Fibroblast of mammary gland (primary cell): ENCODE measurements around the gene RNF31.
"Not testable (repeated sequence)": the region's sequence is repeated elsewhere in the genome, so short reads cannot be mapped to it uniquely, and the experiment has no call there.

ENCODE experiments used
- DNase-seq: peaks from one replicate; pipeline ENCODE4 v3.0.0-alpha.2; 2010; ENCODE audit warnings: low read depth
- H3K4me3 ChIP-seq: 2 replicates; pipeline ENCODE4 v1.5.1; 2011; ENCODE audit warnings: low read depth, mild to moderate bottlenecking, low read length, moderate library complexity; ENCODE audit not compliant: control insufficient read depth
- CTCF ChIP-seq: conservative IDR thresholded peaks from 2 replicates; pipeline ENCODE4 v1.5.1; 2011; ENCODE audit warnings: low read depth, low read length, inconsistent platforms; ENCODE audit not compliant: control insufficient read depth, insufficient read depth

The RNF31 gene

GRCh38 chr14:24102357-24103048 lies 44.8 kb upstream of the RNF31 start:
- no peak for TF ChIP-seq CTCF
- DNase-seq, result no peak
- no peak overlapping the region for H3K4me3 ChIP-seq

GRCh38 chr14:24103451-24103850 lies 43.8 kb upstream of the RNF31 start:
- H3K4me3 ChIP-seq, result no peak overlapping the region
- DNase-seq, result no peak
- no peak for TF ChIP-seq CTCF

- H3K4me3 ChIP-seq, DNase-seq: not testable (repeated sequence)
These were observed 41.6 kb upstream of the RNF31 start for GRCh38 chr14:24105609-24106239.

- no peak for TF ChIP-seq CTCF
- DNase-seq, result no peak
- H3K4me3 ChIP-seq, result no peak overlapping the region
These were observed 40.5 kb upstream of the RNF31 start for GRCh38 chr14:24106672-24107271.

GRCh38 chr14:24108336-24108874 lies 38.9 kb upstream of the RNF31 start:
- no peak overlapping the region for H3K4me3 ChIP-seq

GRCh38 chr14:24110060-24110459 lies 37.2 kb upstream of the RNF31 start:
- no peak for DNase-seq
- no peak for TF ChIP-seq CTCF
- no peak overlapping the region for H3K4me3 ChIP-seq

More at GRCh38 chr14:24108336-24108874, 38.9 kb upstream of the RNF31 start:
- DNase-seq, result no peak
- no peak for TF ChIP-seq CTCF

- H3K4me3 ChIP-seq, result no peak overlapping the region
- TF ChIP-seq CTCF, result no peak
- DNase-seq, result no peak
These were observed 36.8 kb upstream of the RNF31 start for GRCh38 chr14:24110523-24110922.
